ENCODE data around the gene ZBTB7C. TPM values are rescaled to one million over a fixed set of nuclear protein-coding genes. Genes with fewer than 3 reads are reported as not detected.

The ZBTB7C gene
- total and polyA plus RNA-seq, 4 experiments from 2014 or later: 0.23 TPM; not detected in 3

- H3K27ac ChIP-seq (ENCODE audit: low read depth, low read length): no peak overlapping the region
- no peaks in the 10 kb centered on the region for H3K9me3 ChIP-seq (ENCODE audit: control insufficient read depth in 1 of 2, low read length in 2 of 2)
- H3K36me3 ChIP-seq (ENCODE audit: insufficient read depth, low read length): no peaks in the 10 kb centered on the region
- Mint-ChIP-seq H3K4me3 (no peak overlapping the region), H3K27ac (no peak overlapping the region), H3K36me3 (no peaks in the 10 kb centered on the region), H3K4me1 (no peaks in the 10 kb centered on the region), H3K27me3 (peaks cover 14 to 15% of the 10 kb centered on the region in 2 donors), H3K9me3 (no peaks in the 10 kb centered on the region)
- no peaks in the 10 kb centered on the region for H3K27me3 ChIP-seq (ENCODE audit: insufficient read depth, low read length)
- no peak for DNase-seq
- CTCF ChIA-PET (ENCODE audit: partially characterized antibody): interaction anchor here (0.9 kb wide), 1 partner anchor 434 kb away, joined by 3 read pairs; no protein-coding TSS in a partner anchor
- no peaks in the 10 kb centered on the region for H3K4me1 ChIP-seq (ENCODE audit: insufficient read depth, low read length)
- no peak overlapping the region for H3K4me3 ChIP-seq (ENCODE audit: low read length in 2 of 2)
- POLR2A ChIA-PET (ENCODE audit: partially characterized antibody): no interaction called here
- intact Hi-C loops (cut with micrococcal nuclease): no loop called here
These were observed 226.4 kb downstream of the ZBTB7C start for GRCh38 chr18:48182779-48183178.

GRCh38 chr18:48181857-48182256, 227.3 kb downstream of the ZBTB7C start:
- Histone ChIP-seq H3K4me1 (ENCODE audit: insufficient read depth, low read length) (no peaks in the 10 kb centered on the region), H3K9me3 (ENCODE audit: control insufficient read depth in 1 of 2, low read length in 2 of 2) (no peaks in the 10 kb centered on the region), H3K27me3 (ENCODE audit: insufficient read depth, low read length) (no peaks in the 10 kb centered on the region), H3K36me3 (ENCODE audit: insufficient read depth, low read length) (no peaks in the 10 kb centered on the region), H3K27ac (ENCODE audit: low read depth, low read length) (no peak overlapping the region), H3K4me3 (ENCODE audit: low read length in 2 of 2) (no peak overlapping the region)
- Mint-ChIP-seq H3K27ac (no peak overlapping the region), H3K36me3 (no peaks in the 10 kb centered on the region), H3K9me3 (no peaks in the 10 kb centered on the region), H3K27me3 (peaks cover 14 to 15% of the 10 kb centered on the region in 2 donors), H3K4me1 (no peaks in the 10 kb centered on the region), H3K4me3 (no peak overlapping the region)
- no peak for DNase-seq
- intact Hi-C loops (cut with micrococcal nuclease): no loop called here
- ChIA-PET POLR2A (ENCODE audit: partially characterized antibody) (no interaction called here), CTCF (ENCODE audit: partially characterized antibody) (interaction anchor here (0.9 kb wide), 1 partner anchor 433 kb away, joined by 3 read pairs; no protein-coding TSS in a partner anchor)

- H3K4me1 Mint-ChIP-seq: no peaks in the 10 kb centered on the region
- CTCF ChIA-PET (ENCODE audit: partially characterized antibody): no interaction called here
- Histone ChIP-seq H3K4me1 (ENCODE audit: insufficient read depth, low read length) (no peaks in the 10 kb centered on the region), H3K9me3 (ENCODE audit: control insufficient read depth in 1 of 2, low read length in 2 of 2) (no peaks in the 10 kb centered on the region), H3K27me3 (ENCODE audit: insufficient read depth, low read length) (no peaks in the 10 kb centered on the region), H3K4me3 (ENCODE audit: low read length in 2 of 2) (no peak overlapping the region), H3K27ac (ENCODE audit: low read depth, low read length) (no peak overlapping the region), H3K36me3 (ENCODE audit: insufficient read depth, low read length) (no peaks in the 10 kb centered on the region)
- peaks cover 14 to 15% of the 10 kb centered on the region in 2 donors for H3K27me3 Mint-ChIP-seq
- DNase-seq: no peak
- H3K4me3 Mint-ChIP-seq: no peak overlapping the region
- no peak overlapping the region for H3K27ac Mint-ChIP-seq
- H3K9me3 Mint-ChIP-seq: no peaks in the 10 kb centered on the region
- no peaks in the 10 kb centered on the region for H3K36me3 Mint-ChIP-seq
- intact Hi-C loops (cut with micrococcal nuclease): no loop called here
- POLR2A ChIA-PET (ENCODE audit: partially characterized antibody): no interaction called here
These were observed 227.9 kb downstream of the ZBTB7C start for GRCh38 chr18:48181087-48181823.

GRCh38 chr18:48179666-48180065, 229.5 kb downstream of the ZBTB7C start:
- CTCF ChIA-PET (ENCODE audit: partially characterized antibody): no interaction called here
- Mint-ChIP-seq H3K27ac (no peak overlapping the region), H3K36me3 (no peaks in the 10 kb centered on the region), H3K9me3 (no peaks in the 10 kb centered on the region), H3K4me1 (no peaks in the 10 kb centered on the region), H3K4me3 (no peak overlapping the region), H3K27me3 (peaks cover 5 to 7% of the 10 kb centered on the region in 2 donors)
- H3K36me3 ChIP-seq (ENCODE audit: insufficient read depth, low read length): no peaks in the 10 kb centered on the region
- POLR2A ChIA-PET (ENCODE audit: partially characterized antibody): no interaction called here
- no peaks in the 10 kb centered on the region for H3K9me3 ChIP-seq (ENCODE audit: control insufficient read depth in 1 of 2, low read length in 2 of 2)
- H3K4me1 ChIP-seq (ENCODE audit: insufficient read depth, low read length): no peaks in the 10 kb centered on the region
- H3K27ac ChIP-seq (ENCODE audit: low read depth, low read length): no peak overlapping the region
- no peak overlapping the region for H3K4me3 ChIP-seq (ENCODE audit: low read length in 2 of 2)
- H3K27me3 ChIP-seq (ENCODE audit: insufficient read depth, low read length): no peaks in the 10 kb centered on the region
- intact Hi-C loops (cut with micrococcal nuclease): no loop called here
- no peak for DNase-seq

GRCh38 chr18:48179001-48179400, 230.2 kb downstream of the ZBTB7C start:
- ChIA-PET POLR2A (ENCODE audit: partially characterized antibody) (no interaction called here), CTCF (ENCODE audit: partially characterized antibody) (no interaction called here)
- H3K36me3 ChIP-seq (ENCODE audit: insufficient read depth, low read length): no peaks in the 10 kb centered on the region
- H3K27ac ChIP-seq (ENCODE audit: low read depth, low read length): no peak overlapping the region
- H3K27me3 ChIP-seq (ENCODE audit: insufficient read depth, low read length): no peaks in the 10 kb centered on the region
- peaks cover 4 to 7% of the 10 kb centered on the region in 2 donors for H3K27me3 Mint-ChIP-seq
- DNase-seq: no peak
- H3K4me3 Mint-ChIP-seq: no peak overlapping the region
- H3K4me1 ChIP-seq (ENCODE audit: insufficient read depth, low read length): no peaks in the 10 kb centered on the region
- H3K27ac Mint-ChIP-seq: no peak overlapping the region
- H3K4me3 ChIP-seq (ENCODE audit: low read length in 2 of 2): no peak overlapping the region
- intact Hi-C loops (cut with micrococcal nuclease): no loop called here
- no peaks in the 10 kb centered on the region for H3K36me3 Mint-ChIP-seq
- H3K9me3 ChIP-seq (ENCODE audit: control insufficient read depth in 1 of 2, low read length in 2 of 2): no peaks in the 10 kb centered on the region
- H3K4me1 Mint-ChIP-seq: no peaks in the 10 kb centered on the region
- no peaks in the 10 kb centered on the region for H3K9me3 Mint-ChIP-seq

- POLR2A ChIA-PET (ENCODE audit: partially characterized antibody): no interaction called here
- no peaks in the 10 kb centered on the region for H3K36me3 Mint-ChIP-seq
These were observed 232.3 kb downstream of the ZBTB7C start for GRCh38 chr18:48176909-48177308.

GRCh38 chr18:48173557-48173956, 235.6 kb downstream of the ZBTB7C start:
- DNase-seq: no peak
- Mint-ChIP-seq H3K4me3 (no peak overlapping the region), H3K27ac (no peak overlapping the region), H3K4me1 (no peaks in the 10 kb centered on the region), H3K9me3 (no peaks in the 10 kb centered on the region), H3K27me3 (peaks cover 2% of the 10 kb centered on the region in 2 donors), H3K36me3 (no peaks in the 10 kb centered on the region)
- CTCF ChIA-PET (ENCODE audit: partially characterized antibody): no interaction called here
- H3K9me3 ChIP-seq (ENCODE audit: control insufficient read depth in 1 of 2, low read length in 2 of 2): no peaks in the 10 kb centered on the region
- no peak overlapping the region for H3K4me3 ChIP-seq (ENCODE audit: low read length in 2 of 2)
- POLR2A ChIA-PET (ENCODE audit: partially characterized antibody): no interaction called here
- intact Hi-C loops (cut with micrococcal nuclease): no loop called here
- no peak overlapping the region for H3K27ac ChIP-seq (ENCODE audit: low read depth, low read length)
- no peaks in the 10 kb centered on the region for H3K4me1 ChIP-seq (ENCODE audit: insufficient read depth, low read length)
- H3K36me3 ChIP-seq (ENCODE audit: insufficient read depth, low read length): no peaks in the 10 kb centered on the region
- H3K27me3 ChIP-seq (ENCODE audit: insufficient read depth, low read length): no peaks in the 10 kb centered on the region

More at GRCh38 chr18:48176909-48177308, 232.3 kb downstream of the ZBTB7C start:
- no peak overlapping the region for H3K4me3 ChIP-seq (ENCODE audit: low read length in 2 of 2)
- DNase-seq: no peak
- no peaks in the 10 kb centered on the region for H3K27me3 ChIP-seq (ENCODE audit: insufficient read depth, low read length)
- no peaks in the 10 kb centered on the region for H3K4me1 ChIP-seq (ENCODE audit: insufficient read depth, low read length)
- H3K27me3 Mint-ChIP-seq: peaks cover 4% of the 10 kb centered on the region in 2 donors
- H3K9me3 Mint-ChIP-seq: no peaks in the 10 kb centered on the region
- H3K4me3 Mint-ChIP-seq: no peak overlapping the region
- CTCF ChIA-PET (ENCODE audit: partially characterized antibody): no interaction called here
- H3K36me3 ChIP-seq (ENCODE audit: insufficient read depth, low read length): no peaks in the 10 kb centered on the region
- H3K27ac Mint-ChIP-seq: no peak overlapping the region
- intact Hi-C loops (cut with micrococcal nuclease): no loop called here
- no peaks in the 10 kb centered on the region for H3K9me3 ChIP-seq (ENCODE audit: control insufficient read depth in 1 of 2, low read length in 2 of 2)
- no peak overlapping the region for H3K27ac ChIP-seq (ENCODE audit: low read depth, low read length)
- no peaks in the 10 kb centered on the region for H3K4me1 Mint-ChIP-seq

Data from CD4-positive, alpha-beta memory T cell (primary cell).